ENCODE data around the gene GHRHR.

DNA sequence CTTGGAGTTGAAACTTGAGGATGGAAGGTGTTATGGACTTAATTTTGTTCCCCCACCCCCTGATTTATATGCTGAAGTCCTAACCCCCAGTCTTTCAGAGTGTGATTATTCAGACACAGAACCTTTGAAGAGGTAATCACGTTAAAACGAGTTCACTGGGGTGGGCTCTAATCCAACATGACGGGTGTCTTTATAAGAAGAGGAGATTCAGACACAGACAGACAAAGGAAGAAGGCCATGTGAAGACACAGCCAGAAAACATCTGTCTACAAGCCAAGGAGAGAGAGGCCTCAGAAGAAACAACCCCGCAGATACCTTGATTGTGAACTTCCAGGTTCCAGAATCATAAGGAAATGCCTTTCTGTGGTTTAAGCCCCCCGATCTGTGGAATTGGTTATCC is 37.0 kb downstream of the GHRHR start:
- TF ChIP-seq, protein P1, sequence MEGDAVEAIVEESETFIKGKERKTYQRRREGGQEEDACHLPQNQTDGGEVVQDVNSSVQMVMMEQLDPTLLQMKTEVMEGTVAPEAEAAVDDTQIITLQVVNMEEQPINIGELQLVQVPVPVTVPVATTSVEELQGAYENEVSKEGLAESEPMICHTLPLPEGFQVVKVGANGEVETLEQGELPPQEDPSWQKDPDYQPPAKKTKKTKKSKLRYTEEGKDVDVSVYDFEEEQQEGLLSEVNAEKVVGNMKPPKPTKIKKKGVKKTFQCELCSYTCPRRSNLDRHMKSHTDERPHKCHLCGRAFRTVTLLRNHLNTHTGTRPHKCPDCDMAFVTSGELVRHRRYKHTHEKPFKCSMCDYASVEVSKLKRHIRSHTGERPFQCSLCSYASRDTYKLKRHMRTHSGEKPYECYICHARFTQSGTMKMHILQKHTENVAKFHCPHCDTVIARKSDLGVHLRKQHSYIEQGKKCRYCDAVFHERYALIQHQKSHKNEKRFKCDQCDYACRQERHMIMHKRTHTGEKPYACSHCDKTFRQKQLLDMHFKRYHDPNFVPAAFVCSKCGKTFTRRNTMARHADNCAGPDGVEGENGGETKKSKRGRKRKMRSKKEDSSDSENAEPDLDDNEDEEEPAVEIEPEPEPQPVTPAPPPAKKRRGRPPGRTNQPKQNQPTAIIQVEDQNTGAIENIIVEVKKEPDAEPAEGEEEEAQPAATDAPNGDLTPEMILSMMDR (IDR thresholded peaks at IDR 0.05; ENCODE audit: poor library complexity, severe bottlenecking): no peak
- TF ChIP-seq POLR2AphosphoS5 (IDR thresholded peaks at IDR 0.05) (no peak), EZH2 (IDR thresholded peaks at IDR 0.05; ENCODE audit: borderline replicate concordance, insufficient read depth, low read length, poor library complexity, severe bottlenecking) (no peak), EP300 (conservative IDR thresholded peaks at IDR 0.05; ENCODE audit: poor library complexity, severe bottlenecking) (no peak), TAF1 (IDR thresholded peaks at IDR 0.05; ENCODE audit: low read depth) (no peak), RAD21 (conservative IDR thresholded peaks at IDR 0.05) (no peak), SMC3 (conservative IDR thresholded peaks at IDR 0.05; ENCODE audit: poor library complexity) (no peak)
- TF ChIP-seq, protein P2, sequence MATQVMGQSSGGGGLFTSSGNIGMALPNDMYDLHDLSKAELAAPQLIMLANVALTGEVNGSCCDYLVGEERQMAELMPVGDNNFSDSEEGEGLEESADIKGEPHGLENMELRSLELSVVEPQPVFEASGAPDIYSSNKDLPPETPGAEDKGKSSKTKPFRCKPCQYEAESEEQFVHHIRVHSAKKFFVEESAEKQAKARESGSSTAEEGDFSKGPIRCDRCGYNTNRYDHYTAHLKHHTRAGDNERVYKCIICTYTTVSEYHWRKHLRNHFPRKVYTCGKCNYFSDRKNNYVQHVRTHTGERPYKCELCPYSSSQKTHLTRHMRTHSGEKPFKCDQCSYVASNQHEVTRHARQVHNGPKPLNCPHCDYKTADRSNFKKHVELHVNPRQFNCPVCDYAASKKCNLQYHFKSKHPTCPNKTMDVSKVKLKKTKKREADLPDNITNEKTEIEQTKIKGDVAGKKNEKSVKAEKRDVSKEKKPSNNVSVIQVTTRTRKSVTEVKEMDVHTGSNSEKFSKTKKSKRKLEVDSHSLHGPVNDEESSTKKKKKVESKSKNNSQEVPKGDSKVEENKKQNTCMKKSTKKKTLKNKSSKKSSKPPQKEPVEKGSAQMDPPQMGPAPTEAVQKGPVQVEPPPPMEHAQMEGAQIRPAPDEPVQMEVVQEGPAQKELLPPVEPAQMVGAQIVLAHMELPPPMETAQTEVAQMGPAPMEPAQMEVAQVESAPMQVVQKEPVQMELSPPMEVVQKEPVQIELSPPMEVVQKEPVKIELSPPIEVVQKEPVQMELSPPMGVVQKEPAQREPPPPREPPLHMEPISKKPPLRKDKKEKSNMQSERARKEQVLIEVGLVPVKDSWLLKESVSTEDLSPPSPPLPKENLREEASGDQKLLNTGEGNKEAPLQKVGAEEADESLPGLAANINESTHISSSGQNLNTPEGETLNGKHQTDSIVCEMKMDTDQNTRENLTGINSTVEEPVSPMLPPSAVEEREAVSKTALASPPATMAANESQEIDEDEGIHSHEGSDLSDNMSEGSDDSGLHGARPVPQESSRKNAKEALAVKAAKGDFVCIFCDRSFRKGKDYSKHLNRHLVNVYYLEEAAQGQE (IDR thresholded peaks at IDR 0.05; ENCODE audit: borderline replicate concordance): no peak

All from neural cell (in vitro differentiated cells).